ENCODE data around the gene MED13L.

DNA sequence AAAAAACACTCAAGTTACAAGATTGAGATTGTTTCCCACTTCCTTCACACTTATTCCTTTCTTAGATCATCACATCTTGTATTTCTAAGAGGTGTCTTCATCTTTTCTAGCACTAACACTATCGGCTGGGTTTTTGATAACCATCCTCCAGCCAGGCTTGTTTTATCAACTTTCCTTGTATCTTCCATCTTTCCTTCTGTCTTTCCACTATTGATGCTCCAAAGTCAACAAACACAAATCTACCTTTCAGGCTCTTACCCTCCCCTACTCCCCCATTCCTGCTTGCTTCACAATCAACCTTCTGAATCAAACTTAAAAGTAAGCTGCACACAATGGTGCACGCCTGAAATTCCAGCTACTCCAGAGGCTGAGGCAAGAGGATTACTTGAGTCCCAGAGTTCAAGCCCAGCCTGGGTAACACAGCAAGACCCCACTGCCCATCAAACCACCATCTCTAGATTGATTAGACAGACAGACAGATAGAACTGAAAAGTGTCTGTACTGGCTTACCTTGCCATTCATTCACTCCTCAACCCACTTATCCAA, 12.9 kb downstream of the MED13L start:
- TF ChIP-seq, protein P1, sequence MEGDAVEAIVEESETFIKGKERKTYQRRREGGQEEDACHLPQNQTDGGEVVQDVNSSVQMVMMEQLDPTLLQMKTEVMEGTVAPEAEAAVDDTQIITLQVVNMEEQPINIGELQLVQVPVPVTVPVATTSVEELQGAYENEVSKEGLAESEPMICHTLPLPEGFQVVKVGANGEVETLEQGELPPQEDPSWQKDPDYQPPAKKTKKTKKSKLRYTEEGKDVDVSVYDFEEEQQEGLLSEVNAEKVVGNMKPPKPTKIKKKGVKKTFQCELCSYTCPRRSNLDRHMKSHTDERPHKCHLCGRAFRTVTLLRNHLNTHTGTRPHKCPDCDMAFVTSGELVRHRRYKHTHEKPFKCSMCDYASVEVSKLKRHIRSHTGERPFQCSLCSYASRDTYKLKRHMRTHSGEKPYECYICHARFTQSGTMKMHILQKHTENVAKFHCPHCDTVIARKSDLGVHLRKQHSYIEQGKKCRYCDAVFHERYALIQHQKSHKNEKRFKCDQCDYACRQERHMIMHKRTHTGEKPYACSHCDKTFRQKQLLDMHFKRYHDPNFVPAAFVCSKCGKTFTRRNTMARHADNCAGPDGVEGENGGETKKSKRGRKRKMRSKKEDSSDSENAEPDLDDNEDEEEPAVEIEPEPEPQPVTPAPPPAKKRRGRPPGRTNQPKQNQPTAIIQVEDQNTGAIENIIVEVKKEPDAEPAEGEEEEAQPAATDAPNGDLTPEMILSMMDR (conservative IDR thresholded peaks at IDR 0.05 in 1 of 2, IDR thresholded peaks at IDR 0.05 in 1 of 2; ENCODE audit: low read depth in 1 of 2, low read length in 2 of 2): no peak
- no peak for TF ChIP-seq EZH2 (IDR thresholded peaks at IDR 0.05; ENCODE audit: low read length, missing control alignments)
